Measurements from ENCODE around the gene DDX1. TPM values are rescaled to one million over a fixed set of nuclear protein-coding genes. Genes with fewer than 3 reads are reported as not detected.

DDX1 gene
- total RNA-seq, 1 donor from 2014 or later, result 103 TPM

GRCh38 chr2:15595936-15596335, 4.3 kb downstream of the DDX1 start:
- no peak for TF ChIP-seq EZH2 (IDR thresholded peaks at IDR 0.05)
- TF ChIP-seq CTCF (IDR thresholded peaks at IDR 0.05), result no peak
- no peak for TF ChIP-seq EZH2phosphoT487 (IDR thresholded peaks at IDR 0.05)
- Histone ChIP-seq H3K79me2 (ENCODE audit: low read depth) (peaks cover 32% of the 10 kb centered on the region), H3K27me3 (no peaks in the 10 kb centered on the region), H3K36me3 (peaks cover 31% of the 10 kb centered on the region), H3K27ac (no peak overlapping the region), H3K4me2 (no peak overlapping the region), H3F3A (ENCODE audit: low read depth) (peaks cover 4% of the 10 kb centered on the region), H3K4me3 (no peak overlapping the region), H2AFZ (replicated peaks) (no peak overlapping the region), H3K9ac (no peak overlapping the region), H4K20me1 (ENCODE audit: low read depth) (peaks cover 9% of the 10 kb centered on the region), H3K4me1 (peaks cover 9% of the 10 kb centered on the region), H3K9me3 (ENCODE audit: low read depth) (no peaks in the 10 kb centered on the region)
- Mint-ChIP-seq H3K27ac (no peak overlapping the region), H3K4me1 (peaks cover 21% of the 10 kb centered on the region), H3K27me3 (ENCODE audit: insufficient read depth, low read depth) (peaks cover 2% of the 10 kb centered on the region), H3K36me3 (peaks cover 22% of the 10 kb centered on the region), H3K9me3 (no peaks in the 10 kb centered on the region), H3K4me3 (no peak overlapping the region)
- no peak for DNase-seq (ENCODE audit: low spot score)

- TF ChIP-seq EZH2phosphoT487 (IDR thresholded peaks at IDR 0.05) (no peak), CTCF (IDR thresholded peaks at IDR 0.05) (no peak), EZH2 (IDR thresholded peaks at IDR 0.05) (no peak)
- Mint-ChIP-seq H3K4me1 (peaks cover 16% of the 10 kb centered on the region), H3K36me3 (peaks cover 22% of the 10 kb centered on the region), H3K9me3 (no peaks in the 10 kb centered on the region), H3K27ac (no peak overlapping the region), H3K27me3 (ENCODE audit: insufficient read depth, low read depth) (peaks cover 2% of the 10 kb centered on the region), H3K4me3 (no peak overlapping the region)
- DNase-seq (ENCODE audit: low spot score), result no peak
- Histone ChIP-seq H3F3A (ENCODE audit: low read depth) (peaks cover 4% of the 10 kb centered on the region), H2AFZ (replicated peaks) (no peak overlapping the region), H3K4me2 (no peak overlapping the region), H3K4me3 (no peak overlapping the region), H3K9me3 (ENCODE audit: low read depth) (no peaks in the 10 kb centered on the region), H3K79me2 (ENCODE audit: low read depth) (peaks cover 32% of the 10 kb centered on the region), H3K36me3 (peaks cover 31% of the 10 kb centered on the region), H3K4me1 (peaks cover 5% of the 10 kb centered on the region), H3K9ac (no peak overlapping the region), H4K20me1 (ENCODE audit: low read depth) (peaks cover 9% of the 10 kb centered on the region), H3K27me3 (no peaks in the 10 kb centered on the region), H3K27ac (no peak overlapping the region)
These were observed 4.7 kb downstream of the DDX1 start for GRCh38 chr2:15596350-15596749.

GRCh38 chr2:15596968-15597367, 5.3 kb downstream of the DDX1 start:
- H2AFZ ChIP-seq (replicated peaks), result no peak overlapping the region
- peaks cover 2% of the 10 kb centered on the region for H3F3A ChIP-seq (ENCODE audit: low read depth)
- H3K4me1 ChIP-seq, result peaks cover 5% of the 10 kb centered on the region
- DNase-seq (ENCODE audit: low spot score), result no peak
- peaks cover 14% of the 10 kb centered on the region for H3K4me1 Mint-ChIP-seq
- H3K4me3 ChIP-seq, result no peak overlapping the region
- no peak overlapping the region for H3K9ac ChIP-seq
- H3K9me3 Mint-ChIP-seq, result no peaks in the 10 kb centered on the region
- H3K4me3 Mint-ChIP-seq, result no peak overlapping the region
- peaks cover 35% of the 10 kb centered on the region for H3K36me3 ChIP-seq
- peaks cover 32% of the 10 kb centered on the region for H3K79me2 ChIP-seq (ENCODE audit: low read depth)
- no peaks in the 10 kb centered on the region for H3K9me3 ChIP-seq (ENCODE audit: low read depth)
- H3K27me3 Mint-ChIP-seq (ENCODE audit: insufficient read depth, low read depth), result peaks cover 2% of the 10 kb centered on the region
- peaks cover 25% of the 10 kb centered on the region for H3K36me3 Mint-ChIP-seq
- peaks cover 9% of the 10 kb centered on the region for H4K20me1 ChIP-seq (ENCODE audit: low read depth)
- H3K4me2 ChIP-seq, result no peak overlapping the region
- H3K27ac Mint-ChIP-seq, result no peak overlapping the region
- no peaks in the 10 kb centered on the region for H3K27me3 ChIP-seq
- no peak for TF ChIP-seq EZH2 (IDR thresholded peaks at IDR 0.05)
- no peak for TF ChIP-seq CTCF (IDR thresholded peaks at IDR 0.05)
- no peak for TF ChIP-seq EZH2phosphoT487 (IDR thresholded peaks at IDR 0.05)
- H3K27ac ChIP-seq, result no peak overlapping the region

Data from neural progenitor cell (in vitro differentiated cells).